D341Med (cell line): ENCODE results near the gene CXorf51B.
"Not testable (repeated sequence)": the region's sequence is repeated elsewhere in the genome, so short reads cannot be mapped to it uniquely, and the experiment has no call there.

Experiments used
- DNase-seq: peaks from one replicate; pipeline ENCODE4 v3.0.0; 2012; ENCODE audit warnings: low spot score

Gene CXorf51B

DNA sequence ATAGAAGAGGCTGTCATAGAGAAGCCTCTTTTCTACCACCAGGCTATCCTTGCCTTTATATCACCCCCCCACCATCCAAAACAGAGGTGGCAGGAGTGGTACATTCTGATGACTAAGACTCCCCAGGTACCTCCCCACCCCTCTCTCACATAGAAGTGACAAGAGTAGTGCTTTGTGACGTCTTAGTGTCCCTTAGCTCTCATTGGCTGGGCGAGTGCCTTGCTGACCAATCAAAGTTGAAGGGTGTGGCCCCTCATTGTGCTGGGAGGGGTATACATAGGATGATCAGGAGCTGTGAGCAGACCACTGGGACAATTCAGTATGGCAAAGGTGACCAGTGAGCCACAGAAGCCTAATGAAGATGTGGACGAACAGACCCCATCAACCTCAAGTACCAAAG is at the start of gene CXorf51B:
TSS of gene CXorf51B (plus strand) at position 301 of the 400 bp plus-strand sequence. CDS start at position 322, 21 bp downstream.
- not testable (repeated sequence) for DNase-seq

DNA sequence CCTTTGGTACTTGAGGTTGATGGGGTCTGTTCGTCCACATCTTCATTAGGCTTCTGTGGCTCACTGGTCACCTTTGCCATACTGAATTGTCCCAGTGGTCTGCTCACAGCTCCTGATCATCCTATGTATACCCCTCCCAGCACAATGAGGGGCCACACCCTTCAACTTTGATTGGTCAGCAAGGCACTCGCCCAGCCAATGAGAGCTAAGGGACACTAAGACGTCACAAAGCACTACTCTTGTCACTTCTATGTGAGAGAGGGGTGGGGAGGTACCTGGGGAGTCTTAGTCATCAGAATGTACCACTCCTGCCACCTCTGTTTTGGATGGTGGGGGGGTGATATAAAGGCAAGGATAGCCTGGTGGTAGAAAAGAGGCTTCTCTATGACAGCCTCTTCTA is 5.1 kb downstream of the CXorf51B start, which contains the start of gene CXorf51A:
TSS of gene CXorf51A (minus strand) at position 101 of the 400 bp plus-strand sequence. CDS start at position 80, 21 bp downstream.
- not testable (repeated sequence) for DNase-seq

DNA sequence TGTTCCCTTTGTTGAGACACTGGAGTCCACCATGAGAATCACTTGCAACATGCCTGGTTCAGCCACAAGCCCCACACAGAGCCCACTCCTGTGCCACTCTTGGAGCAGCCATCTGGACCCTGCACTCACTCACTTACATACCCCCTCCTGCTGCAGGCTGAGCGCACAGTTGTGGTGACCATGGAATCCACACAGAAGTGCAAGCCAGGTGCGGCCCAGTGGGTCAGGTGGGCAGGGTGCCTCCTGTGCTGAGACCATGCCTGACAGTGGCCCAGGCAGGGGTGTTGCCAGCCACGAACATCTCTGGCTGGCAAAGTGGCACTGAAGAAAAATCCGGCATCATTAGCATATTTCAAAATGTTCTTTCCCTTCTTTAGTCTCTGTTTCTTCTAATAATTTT is 22.4 kb downstream of the CXorf51B start:
- DNase-seq, result no peak

DNA sequence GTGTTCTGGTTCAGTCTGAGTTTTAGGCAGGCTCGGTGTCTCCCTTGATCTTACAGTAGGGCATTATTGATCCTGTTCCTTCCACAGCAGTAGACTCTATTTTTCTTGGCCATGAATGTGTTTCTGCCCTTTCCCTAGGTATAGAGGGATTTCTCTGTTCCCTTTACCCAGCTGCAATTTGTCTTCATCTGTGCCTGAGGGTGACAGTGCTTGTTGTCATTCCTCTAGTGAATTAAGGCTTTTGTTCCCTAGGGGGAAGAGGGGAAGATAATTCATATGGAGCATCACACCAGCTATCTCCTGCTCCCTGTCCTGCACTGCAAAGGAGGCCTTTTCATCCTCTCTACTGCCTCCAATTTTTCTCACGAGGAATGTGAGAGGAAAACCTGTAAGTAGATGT is 44.7 kb downstream of the CXorf51B start:
- no peak for DNase-seq
